GM13977 (cell line): Measurements from ENCODE around the gene FUT1.

Source experiments
- DNase-seq: peaks from one replicate; pipeline ENCODE4 v3.0.0; 2012; ENCODE audit warnings: low spot score
- in situ Hi-C: fragments of 300-500 bp; cut with MboI; formaldehyde crosslinking; loops from one replicate; pipeline ENCODE4 v1.12.0; 2022; ENCODE audit warnings: low sequenced_read_pairs, low pct_unique_long_range_greater_than_20kb, mixed read lengths, inconsistent platforms; ENCODE audit not compliant: unreplicated experiment
- TF ChIP-seq, protein P1 (sequence below): IDR thresholded peaks from 2 replicates; pipeline ENCODE4 v1.5.1; 2012; ENCODE audit warnings: mild to moderate bottlenecking, control low read depth; ENCODE audit not compliant: insufficient read depth; ENCODE audit errors: extremely low read depth, missing control alignments

The FUT1 gene

DNA sequence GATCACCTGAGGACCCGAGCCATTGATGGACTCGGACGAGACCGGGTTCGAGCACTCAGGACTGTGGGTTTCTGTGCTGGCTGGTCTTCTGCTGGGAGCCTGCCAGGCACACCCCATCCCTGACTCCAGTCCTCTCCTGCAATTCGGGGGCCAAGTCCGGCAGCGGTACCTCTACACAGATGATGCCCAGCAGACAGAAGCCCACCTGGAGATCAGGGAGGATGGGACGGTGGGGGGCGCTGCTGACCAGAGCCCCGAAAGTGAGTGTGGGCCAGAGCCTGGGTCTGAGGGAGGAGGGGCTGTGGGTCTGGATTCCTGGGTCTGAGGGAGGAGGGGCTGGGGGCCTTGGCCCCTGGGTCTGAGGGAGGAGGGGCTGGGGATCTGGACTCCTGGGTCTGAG lies 3.8 kb upstream of the FUT1 start:
- TF ChIP-seq, protein P1, sequence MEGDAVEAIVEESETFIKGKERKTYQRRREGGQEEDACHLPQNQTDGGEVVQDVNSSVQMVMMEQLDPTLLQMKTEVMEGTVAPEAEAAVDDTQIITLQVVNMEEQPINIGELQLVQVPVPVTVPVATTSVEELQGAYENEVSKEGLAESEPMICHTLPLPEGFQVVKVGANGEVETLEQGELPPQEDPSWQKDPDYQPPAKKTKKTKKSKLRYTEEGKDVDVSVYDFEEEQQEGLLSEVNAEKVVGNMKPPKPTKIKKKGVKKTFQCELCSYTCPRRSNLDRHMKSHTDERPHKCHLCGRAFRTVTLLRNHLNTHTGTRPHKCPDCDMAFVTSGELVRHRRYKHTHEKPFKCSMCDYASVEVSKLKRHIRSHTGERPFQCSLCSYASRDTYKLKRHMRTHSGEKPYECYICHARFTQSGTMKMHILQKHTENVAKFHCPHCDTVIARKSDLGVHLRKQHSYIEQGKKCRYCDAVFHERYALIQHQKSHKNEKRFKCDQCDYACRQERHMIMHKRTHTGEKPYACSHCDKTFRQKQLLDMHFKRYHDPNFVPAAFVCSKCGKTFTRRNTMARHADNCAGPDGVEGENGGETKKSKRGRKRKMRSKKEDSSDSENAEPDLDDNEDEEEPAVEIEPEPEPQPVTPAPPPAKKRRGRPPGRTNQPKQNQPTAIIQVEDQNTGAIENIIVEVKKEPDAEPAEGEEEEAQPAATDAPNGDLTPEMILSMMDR = no peak

DNA sequence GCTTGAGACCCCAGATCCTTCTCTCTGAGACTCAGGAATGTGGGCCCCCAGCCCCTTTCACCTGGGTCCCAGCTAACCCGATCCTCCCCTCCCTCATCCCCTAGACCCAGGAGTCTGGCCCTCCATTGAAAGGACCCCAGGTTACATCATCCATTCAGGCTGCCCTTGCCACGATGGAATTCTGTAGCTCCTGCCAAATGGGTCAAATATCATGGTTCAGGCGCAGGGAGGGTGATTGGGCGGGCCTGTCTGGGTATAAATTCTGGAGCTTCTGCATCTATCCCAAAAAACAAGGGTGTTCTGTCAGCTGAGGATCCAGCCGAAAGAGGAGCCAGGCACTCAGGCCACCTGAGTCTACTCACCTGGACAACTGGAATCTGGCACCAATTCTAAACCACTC lies 3.3 kb upstream of the FUT1 start:
- TF ChIP-seq, protein P1 = no peak
- DNase-seq = no peak
- in situ Hi-C loops = no loop called here

More for the DNA sequence above, 3.8 kb upstream of the FUT1 start:
- in situ Hi-C loops = no loop called here
- DNase-seq = no peak

DNA sequence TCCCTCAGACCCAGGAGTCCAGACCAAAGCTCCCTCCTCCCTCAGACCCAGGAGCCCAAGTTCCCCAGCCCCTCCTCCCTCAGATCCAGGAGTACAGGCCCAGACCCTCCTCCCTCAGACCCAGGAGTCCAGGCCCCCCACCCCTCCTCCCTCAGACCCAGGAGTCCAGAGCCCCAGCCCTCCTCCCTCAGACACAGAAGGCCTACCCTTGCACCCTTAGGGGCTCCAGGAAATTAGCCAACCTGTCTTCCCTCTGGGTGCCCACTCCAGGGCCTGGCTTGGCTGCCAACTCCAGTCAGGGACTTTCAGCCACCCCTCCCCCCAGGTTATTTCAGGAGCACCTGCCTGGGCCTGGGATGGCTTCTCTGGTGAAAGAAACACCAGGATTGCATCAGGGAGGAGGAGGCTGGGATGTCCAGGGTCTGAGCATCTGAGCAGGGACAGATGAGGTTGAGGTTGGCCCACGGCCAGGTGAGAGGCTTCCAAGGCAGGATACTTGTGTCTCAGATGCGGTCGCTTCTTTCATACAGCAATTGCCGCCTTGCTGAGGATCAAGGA lies 2.7 kb upstream of the FUT1 start, which contains the start of gene FGF21:
TSS of gene FGF21 (plus strand) at position 441 of the 558 bp plus-strand sequence. CDS start 713 bp downstream, outside the sequence.
- in situ Hi-C loops = no loop called here
- TF ChIP-seq, protein P1 = no peak
- no peak for DNase-seq

DNA sequence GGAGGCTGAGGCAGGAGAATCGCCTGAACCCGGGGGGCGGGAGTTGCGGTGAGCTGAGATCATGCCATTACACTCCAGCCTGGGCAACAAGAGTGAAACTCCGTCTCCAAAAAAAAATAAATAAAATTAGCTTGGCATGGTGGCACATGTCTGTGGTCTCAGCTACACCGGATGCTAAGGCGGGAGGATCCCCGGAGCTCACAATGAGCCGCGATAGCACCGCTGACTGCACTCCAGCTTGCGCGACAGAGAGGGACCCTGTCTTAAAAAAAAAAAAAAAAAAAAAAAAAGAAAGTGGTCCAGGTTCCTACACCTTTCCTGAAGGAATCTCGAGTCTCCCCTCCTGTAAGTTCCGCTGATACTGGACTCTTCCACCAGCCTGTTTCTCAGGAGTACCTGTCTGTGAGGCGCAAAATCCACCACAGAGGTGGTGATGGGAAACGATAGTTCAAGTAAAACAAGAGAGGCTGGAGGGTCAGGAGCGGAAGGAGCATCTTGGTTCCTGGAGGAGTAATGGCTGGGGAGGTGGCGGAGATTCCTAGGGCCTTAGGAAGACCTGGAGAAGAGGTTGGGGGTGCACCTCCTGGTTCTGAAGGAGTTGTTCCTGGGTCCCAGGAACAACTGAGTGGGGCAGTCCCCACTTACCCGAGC lies 471 bp downstream of the FUT1 start:
- no peak for DNase-seq
- in situ Hi-C loops = no loop called here
- TF ChIP-seq, protein P1 = no peak

DNA sequence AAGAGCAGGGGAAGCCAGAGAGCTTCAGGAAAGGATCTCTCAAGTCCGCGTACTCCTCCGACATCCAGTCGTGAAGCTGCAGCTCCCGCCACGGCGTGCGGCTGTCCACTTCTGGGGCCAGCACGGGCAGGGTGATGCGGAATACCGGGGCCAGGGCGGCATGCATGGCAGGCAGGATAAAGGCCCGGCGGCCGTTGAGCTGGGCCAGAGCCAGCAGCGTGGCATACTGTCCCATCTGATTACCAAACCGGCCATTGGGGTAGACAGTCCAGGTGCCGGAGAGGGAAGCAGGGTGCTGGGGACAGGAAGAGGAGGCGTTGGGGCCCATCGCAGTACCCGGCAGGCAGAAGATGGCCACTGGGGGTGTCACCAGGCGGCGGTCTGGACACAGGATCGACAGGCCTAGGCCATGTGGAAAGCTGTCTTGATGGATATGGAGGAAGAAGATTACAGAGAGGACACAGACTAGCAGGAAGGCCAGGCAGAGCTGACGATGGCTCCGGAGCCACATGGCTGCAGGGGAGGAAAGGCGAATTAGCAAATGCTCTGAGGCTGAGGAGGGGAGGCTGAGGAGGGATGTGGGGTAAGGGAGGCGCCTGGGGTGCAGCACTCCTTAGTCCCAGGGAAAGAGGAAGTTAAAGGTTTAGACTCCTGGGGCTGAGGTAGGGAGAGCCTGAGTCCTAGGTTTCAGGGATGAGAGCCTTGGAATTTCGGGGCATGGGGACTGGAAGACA lies 1.5 kb downstream of the FUT1 start:
- in situ Hi-C loops = no loop called here
- TF ChIP-seq, protein P1 = no peak
- DNase-seq = no peak

DNA sequence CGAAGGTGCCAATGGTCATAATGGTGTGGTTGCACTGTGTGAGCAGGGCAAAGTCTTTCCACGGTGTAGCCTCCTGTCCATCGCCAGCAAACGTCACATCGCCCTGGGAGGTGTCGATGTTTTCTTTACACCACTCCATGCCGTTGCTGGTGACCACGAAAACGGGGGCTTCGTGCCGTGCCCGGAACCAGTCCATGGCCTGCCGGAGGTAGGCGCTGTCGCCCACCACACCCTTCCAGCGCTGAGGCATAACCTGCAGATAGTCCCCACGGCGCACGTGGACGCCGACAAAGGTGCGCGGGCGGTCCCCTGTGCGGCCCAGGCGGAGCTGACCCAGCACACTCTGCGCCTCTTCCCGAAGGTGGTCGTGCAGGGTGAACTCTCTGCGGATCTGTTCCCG lies 2.1 kb downstream of the FUT1 start:
- in situ Hi-C loops = no loop called here
- TF ChIP-seq, protein P1 = no peak
- no peak for DNase-seq
